Dedifferentiated amniotic fluid mesenchymal stem cell (primary cell): Measurements from ENCODE around the gene INSYN2A.

Source experiments
- DNase-seq: peaks from one replicate; pipeline ENCODE4 v3.0.0-alpha.2; 2016; ENCODE audit errors: extremely low spot score

INSYN2A gene

DNA sequence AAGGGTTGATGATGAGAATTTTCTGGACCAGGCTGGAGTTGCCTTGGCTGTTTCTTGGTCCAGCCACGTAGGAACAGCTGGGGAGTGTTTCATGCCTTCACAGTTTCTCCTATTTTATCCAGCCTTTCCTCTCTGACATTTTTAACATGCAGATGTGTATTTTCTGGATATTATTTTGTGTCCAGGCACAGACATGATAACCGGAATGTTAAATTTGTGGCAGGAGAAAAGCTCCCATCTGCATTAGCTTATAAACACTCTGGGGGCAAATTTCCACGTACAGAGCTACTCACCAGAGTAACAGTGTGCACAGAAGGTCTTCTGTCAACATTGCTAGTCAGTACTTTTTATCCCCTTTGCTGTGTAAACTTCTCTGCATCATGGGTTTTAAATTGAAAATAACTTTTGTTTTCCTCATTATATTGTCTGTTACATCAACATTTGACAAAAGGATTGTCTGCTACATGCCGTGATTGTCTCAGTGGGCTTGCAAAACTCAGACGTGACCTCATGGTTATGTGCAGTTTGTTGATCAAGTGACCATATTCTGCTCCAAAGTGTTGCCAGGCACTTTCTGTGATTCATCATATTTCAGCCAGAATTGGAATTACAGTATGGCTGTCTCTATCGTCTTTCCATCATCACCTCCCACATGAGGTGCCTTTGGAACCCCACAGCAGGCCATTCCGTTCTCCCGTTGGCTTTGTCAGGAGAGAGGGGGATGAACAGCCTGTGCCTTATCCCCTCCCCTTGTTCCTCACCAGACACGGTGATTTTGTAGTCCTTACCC is 41.4 kb downstream of the INSYN2A start:
- DNase-seq = no peak

DNA sequence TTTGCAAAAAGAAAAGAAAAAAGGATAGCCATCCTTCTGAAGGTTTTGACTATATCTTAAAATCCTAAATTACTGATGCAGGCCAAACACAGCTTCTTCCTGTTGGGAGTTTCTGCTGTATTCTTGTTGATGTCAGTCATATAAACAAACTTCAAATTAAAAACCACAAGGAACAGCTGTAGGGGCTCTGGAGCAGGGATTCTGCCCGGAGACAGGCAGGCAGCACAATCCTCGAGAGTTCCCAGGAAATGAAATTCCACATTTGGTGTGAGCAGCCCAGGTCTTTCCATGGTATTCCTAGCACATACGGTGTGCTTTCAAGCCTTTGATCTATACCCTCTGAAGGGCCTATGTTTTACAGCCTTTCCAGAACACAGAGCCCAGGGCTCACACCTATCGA is 43.2 kb downstream of the INSYN2A start:
- peak; percentile 48 for DNase-seq

DNA sequence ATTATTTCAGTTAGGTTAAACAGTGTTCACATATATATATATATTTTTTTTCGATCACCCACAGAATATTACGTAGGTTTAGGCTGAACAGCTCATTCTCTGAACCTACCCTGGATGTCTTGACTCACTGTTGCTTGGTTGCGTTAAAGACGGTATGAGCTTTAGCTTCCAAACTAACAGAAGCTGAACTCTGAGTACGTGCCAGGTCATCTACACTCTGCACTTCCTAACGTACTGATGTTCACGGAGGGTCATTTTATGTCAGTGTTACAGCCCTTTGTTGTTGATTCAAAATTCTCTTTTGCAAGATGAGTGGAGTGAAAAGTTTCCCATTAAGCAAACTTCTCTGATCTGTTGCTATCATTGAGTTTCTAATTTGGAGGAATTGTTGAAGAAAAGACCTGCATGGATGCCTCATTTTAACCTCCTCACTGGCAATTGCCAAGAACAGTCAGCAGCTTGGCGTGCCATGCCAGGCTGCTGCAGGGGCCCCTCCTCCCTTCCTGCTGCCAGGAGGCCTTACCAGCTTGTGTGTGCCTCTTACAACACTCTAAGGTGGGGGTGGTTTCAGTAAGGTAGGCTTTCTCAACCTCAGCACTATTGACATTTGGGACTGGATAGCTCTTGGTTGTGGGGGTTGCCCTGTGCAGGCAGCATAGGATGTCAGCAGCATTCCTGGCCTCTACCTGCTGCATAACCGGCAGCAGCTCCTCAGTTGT is 44.3 kb downstream of the INSYN2A start:
- no peak for DNase-seq

DNA sequence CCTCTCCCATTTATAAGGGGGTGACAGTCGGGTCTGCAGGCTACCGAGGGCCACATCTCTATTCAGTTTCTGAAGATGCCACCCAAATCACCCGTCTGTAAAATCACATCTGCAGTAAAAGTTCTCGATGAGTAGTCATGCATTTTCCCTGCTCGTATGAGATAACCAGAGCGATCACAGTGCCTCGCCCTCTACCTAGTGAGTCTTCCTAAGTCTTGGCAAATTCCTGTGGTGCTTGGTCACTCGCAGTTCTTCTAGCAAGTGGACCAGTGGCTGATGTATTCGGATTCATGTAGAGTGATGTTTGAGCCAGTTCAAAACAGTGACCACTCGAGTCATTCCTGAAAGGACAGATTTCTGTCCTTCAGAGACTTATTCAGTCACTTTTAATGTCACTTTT is 44.9 kb downstream of the INSYN2A start:
- DNase-seq = no peak

- DNase-seq = no peak
Observed at GRCh38 chr10:127150136-127150535, 46.3 kb downstream of the INSYN2A start.

DNA sequence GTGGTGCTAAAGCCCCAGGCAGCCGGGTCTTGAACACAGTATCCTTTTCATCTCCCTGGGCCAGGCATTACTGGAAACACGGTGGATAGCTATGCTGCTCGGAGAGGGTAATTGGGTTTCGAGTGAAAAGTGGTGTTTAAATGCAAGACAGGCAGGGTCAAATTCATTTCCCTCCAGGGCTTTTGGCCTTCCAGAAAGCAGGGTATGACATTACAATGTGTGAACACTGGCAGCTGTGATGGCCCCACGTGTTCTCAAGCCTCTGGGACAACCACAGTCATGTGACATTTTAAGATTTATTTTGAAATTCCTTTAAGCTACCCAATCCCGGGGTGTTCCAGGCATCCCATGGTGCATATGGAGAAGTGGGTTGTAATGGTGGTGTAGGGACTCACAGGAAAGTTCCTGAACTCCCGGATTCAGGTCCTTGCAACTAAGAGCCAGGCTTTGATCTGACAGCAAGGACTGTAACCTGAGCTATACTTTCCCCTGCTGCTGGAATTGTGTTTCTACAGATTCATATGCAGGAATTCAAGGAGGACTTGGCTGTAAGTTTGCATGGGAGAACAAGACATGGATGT is 46.8 kb downstream of the INSYN2A start:
- no peak for DNase-seq

DNA sequence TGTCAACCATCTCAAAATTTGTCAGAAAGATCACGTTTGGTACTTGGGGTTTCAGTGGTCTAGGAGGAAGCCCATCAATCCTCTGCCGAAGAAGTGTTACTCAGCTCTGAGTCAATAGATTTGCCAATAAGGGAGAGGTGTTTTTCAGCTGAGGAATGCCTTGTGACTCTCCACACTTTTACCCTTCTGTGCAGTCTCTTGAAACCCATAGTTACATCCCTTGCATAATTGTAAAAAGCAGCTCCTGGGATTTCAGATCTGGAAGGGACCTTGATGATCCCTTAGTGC is 47.5 kb downstream of the INSYN2A start:
- DNase-seq = peak; percentile 22

GRCh38 chr10:127148066-127148932 is 48.1 kb downstream of the INSYN2A start:
- peak; percentile 86 for DNase-seq

GRCh38 chr10:127146661-127147060 is 49.7 kb downstream of the INSYN2A start:
- DNase-seq = no peak
